Endothelial cell of umbilical vein (primary cell): ENCODE data around the gene TCF7L2. TPM values are rescaled to one million over a fixed set of nuclear protein-coding genes. Genes with fewer than 3 reads are reported as not detected.

ENCODE experiments used
- BruUV-seq: library from RNA; stranded (reverse); fragments of 400-500 nt; replicated peaks from 2 replicates; lab custom pipeline; 2021; lab: Mats Ljungman, UMichigan
- CTCF ChIA-PET: fragments of 300-600, 350-600 bp; sonication (Branson Sonifier 250); formaldehyde crosslinking; loops from one replicate; lab custom pipeline; 2021; ENCODE audit warnings: antibody characterized with exemption, inconsistent platforms; lab: Charles Lee
- POLR2A ChIA-PET: fragments of 300-600, 350-600 bp; sonication (Branson Sonifier 250); formaldehyde crosslinking; loops from one replicate; lab custom pipeline; 2021; ENCODE audit warnings: antibody characterized with exemption, inconsistent platforms; lab: Charles Lee
- DNase-seq: peaks from one replicate; pipeline ENCODE4 v3.0.0-alpha.2; 2011; ENCODE audit warnings: low read depth, low spot score
- FAIRE-seq: peaks from 2 replicates; lab custom pipeline; 2011; peaks lifted over from hg19 to GRCh38; lab: Jason Lieb, UNC
- H2AFZ ChIP-seq: 2 replicates; pipeline ENCODE4 v1.6.0; 2012; ENCODE audit warnings: low read depth, low read length, control low read depth, inconsistent platforms
- H3K27ac ChIP-seq: 2 replicates; pipeline ENCODE4 v1.5.1; 2011; ENCODE audit warnings: low read depth, mild to moderate bottlenecking, control low read depth, low read length, moderate library complexity; ENCODE audit not compliant: insufficient read depth
- H3K27me3 ChIP-seq, 2 experiments: 2 replicates each; pipeline versions ENCODE4 v1.6.0 to v1.6.1; 2011; ENCODE audit warnings: low read length in 2 of 2, mixed read lengths in 1 of 2; ENCODE audit not compliant: control insufficient read depth in 2 of 2, insufficient read depth in 2 of 2
- H3K36me3 ChIP-seq, 2 experiments: 2 replicates in 1 of 2; 3 replicates in 1 of 2; pipeline ENCODE4 v1.5.1; 2011; ENCODE audit warnings: low read length in 2 of 2, mild to moderate bottlenecking in 1 of 2, moderate library complexity in 1 of 2; ENCODE audit not compliant: control insufficient read depth in 2 of 2, insufficient read depth in 2 of 2; ENCODE audit errors: extremely low read depth in 1 of 2
- H3K4me1 ChIP-seq: 3 replicates; pipeline ENCODE4 v1.5.1; 2011; ENCODE audit warnings: mild to moderate bottlenecking, low read length; ENCODE audit not compliant: control insufficient read depth, insufficient read depth; ENCODE audit errors: extremely low read depth
- H3K4me2 ChIP-seq: 2 replicates; pipeline ENCODE4 v1.6.1; 2011; ENCODE audit warnings: low read length, control low read depth, mixed read lengths; ENCODE audit not compliant: insufficient read depth
- H3K4me3 ChIP-seq, 3 experiments: fragments of 200-600 bp in 1 of 3; sonication (generic), shearing (Covaris generic) in 1 of 3; replicated peaks in 1 of 3; 2 replicates each; pipeline ENCODE4 v1.5.1; 2011 to 2016; ENCODE audit warnings: control low read depth in 3 of 3, low read length in 3 of 3, mild to moderate bottlenecking in 2 of 3, inconsistent platforms in 1 of 3, low read depth in 1 of 3, moderate library complexity in 1 of 3; ENCODE audit not compliant: insufficient read depth in 1 of 3
- H3K79me2 ChIP-seq: 2 replicates; pipeline ENCODE4 v1.6.0; 2012; ENCODE audit warnings: low read length, inconsistent platforms; ENCODE audit not compliant: control insufficient read depth, insufficient read depth
- H3K9ac ChIP-seq: replicated peaks from 2 replicates; pipeline ENCODE3; 2011; ENCODE audit warnings: low read length, control low read depth; ENCODE audit not compliant: insufficient read depth; ENCODE audit errors: extremely low read depth
- H3K9me1 ChIP-seq: replicated peaks from 3 replicates; pipeline ENCODE4 v1.6.0; 2011; ENCODE audit warnings: mild to moderate bottlenecking, low read length; ENCODE audit not compliant: control insufficient read depth, insufficient read depth; ENCODE audit errors: extremely low read depth
- H3K9me3 ChIP-seq: replicated peaks from 2 replicates; pipeline ENCODE4 v1.5.1; 2012; ENCODE audit warnings: low read length, inconsistent platforms; ENCODE audit not compliant: control insufficient read depth, insufficient read depth
- H4K20me1 ChIP-seq: replicated peaks from 2 replicates; pipeline ENCODE3; 2011; ENCODE audit warnings: mild to moderate bottlenecking, low read length; ENCODE audit not compliant: control insufficient read depth, insufficient read depth; ENCODE audit errors: extremely low read depth
- EZH2 ChIP-seq: IDR thresholded peaks from 2 replicates; pipeline ENCODE4 v1.6.1; 2012; ENCODE audit warnings: borderline replicate concordance, low read depth, mild to moderate bottlenecking, moderate library complexity, low read length, inconsistent platforms; ENCODE audit not compliant: severe bottlenecking
- FOS ChIP-seq: IDR thresholded peaks from 2 replicates; pipeline ENCODE4 v1.6.1; 2011; ENCODE audit warnings: mild to moderate bottlenecking, low read length, moderate library complexity, borderline replicate concordance; ENCODE audit not compliant: insufficient read depth
- GATA2 ChIP-seq: IDR thresholded peaks from 2 replicates; pipeline ENCODE4 v1.7.0; 2011; ENCODE audit warnings: low read depth, mild to moderate bottlenecking, moderate library complexity, mixed read lengths, low read length; ENCODE audit not compliant: insufficient read length, insufficient read depth
- JUN ChIP-seq: IDR thresholded peaks from 2 replicates; pipeline ENCODE4 v1.6.1; 2011; ENCODE audit warnings: borderline replicate concordance, low read depth; ENCODE audit not compliant: insufficient read length, insufficient read depth
- MYC ChIP-seq: IDR thresholded peaks from one replicate; pipeline ENCODE4 v1.6.1; 2011; ENCODE audit warnings: mild to moderate bottlenecking, low read depth, low read length
- POLR2A ChIP-seq: IDR thresholded peaks from 2 replicates; pipeline ENCODE4 v1.6.1; 2012; ENCODE audit warnings: low read depth, mild to moderate bottlenecking, control low read depth, low read length
- POLR2AphosphoS5 ChIP-seq: IDR thresholded peaks from 2 replicates; pipeline ENCODE4 v1.6.1; 2012; ENCODE audit warnings: low read depth, mild to moderate bottlenecking, control low read depth, low read length, moderate library complexity; ENCODE audit not compliant: insufficient read depth
- dilution Hi-C: fragments of 300-500 bp; cut with MboI; formaldehyde crosslinking; loops from one replicate; pipeline ENCODE4 v1.15.0; 2019; ENCODE audit warnings: low sequenced_read_pairs; ENCODE audit not compliant: extremely low pct_ligation_motif_present
- intact Hi-C: fragments of 100-400 bp; cut with micrococcal nuclease; formaldehyde crosslinking; loops from one replicate; pipeline ENCODE4 v1.10.0; 2022
- polyA plus RNA-seq, 4 experiments: library from polyadenylated mRNA; depleted of rRNA in 3 of 4; stranded (reverse) in 3 of 4; unstranded in 1 of 4; fragments of >200 nt; gene quantifications; 2 replicates each; pipeline versions ENCODE4 v1.2.1 to v1.2.3, GENCODE V29; 2011 to 2012; ENCODE audit warnings: missing spikeins in 1 of 4
- total RNA-seq: library from RNA; stranded (reverse); gene quantifications from 2 replicates; pipeline ENCODE4 v1.2.3, GENCODE V29; 2021
- TF ChIP-seq, protein P1 (sequence below), 2 donors: IDR thresholded peaks; 1 replicate in 1 of 2; 2 replicates in 1 of 2; pipeline ENCODE4 v1.5.1; 2011; ENCODE audit warnings: low read length in 2 of 2, mild to moderate bottlenecking in 2 of 2, moderate library complexity in 2 of 2, control low read depth in 1 of 2, inconsistent platforms in 1 of 2, low read depth in 1 of 2; ENCODE audit not compliant: insufficient read depth in 1 of 2; ENCODE audit errors: extremely low read depth in 1 of 2
- TF ChIP-seq, protein P2 (sequence below): IDR thresholded peaks from 2 replicates; pipeline ENCODE4 v1.6.1; 2011; ENCODE audit not compliant: insufficient read depth, insufficient read length

TCF7L2 gene
- total and polyA plus RNA-seq, 2 donors (not counting 3 experiments of a cell fraction or from before 2014, with no cell fraction given) = 9.9 to 21.8 TPM

DNA sequence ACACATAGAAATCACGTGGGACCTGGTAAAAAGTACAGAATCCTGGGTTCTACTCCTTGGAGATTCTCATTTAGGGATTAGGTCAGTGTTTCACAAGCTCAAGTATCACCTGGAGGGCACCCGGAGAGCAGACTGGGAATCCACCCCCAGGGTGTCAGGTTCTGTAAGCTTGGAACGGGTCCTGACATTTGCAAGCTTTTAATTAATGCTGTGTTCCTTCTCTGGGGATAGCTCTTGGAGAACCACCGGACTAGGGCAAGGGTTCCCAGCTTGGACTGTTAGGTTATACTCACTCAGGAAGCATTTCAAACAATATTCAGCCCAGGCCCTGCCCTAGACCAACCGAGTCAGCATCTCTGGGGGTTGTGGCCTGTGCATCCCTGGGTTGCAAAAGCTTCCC lies 23.0 kb downstream of the TCF7L2 start:
- CTCF ChIA-PET = interaction anchor here (1.6 kb wide), 1 partner anchor 12 kb away, joined by 6 read pairs; no protein-coding TSS in a partner anchor
- intact Hi-C loops = no loop called here
- H3K27ac ChIP-seq = no peak overlapping the region
- no peaks in the 10 kb centered on the region for H3K9me1 ChIP-seq
- dilution Hi-C loops = no loop called here
- H3K4me2 ChIP-seq = no peak overlapping the region
- no peak overlapping the region for H3K9ac ChIP-seq
- no peaks in the 10 kb centered on the region for H4K20me1 ChIP-seq
- no peak overlapping the region for H3K4me3 ChIP-seq
- BruUV-seq = no TSS peak
- FAIRE-seq (no peak), DNase-seq (no peak)
- POLR2A ChIA-PET = no interaction called here
- H3K9me3 ChIP-seq = no peaks in the 10 kb centered on the region
- no peaks in the 10 kb centered on the region for H3K4me1 ChIP-seq
- peaks cover 15% of the 10 kb centered on the region for H3K79me2 ChIP-seq
- H3K36me3 ChIP-seq = no peaks in the 10 kb centered on the region
- no peaks in the 10 kb centered on the region for H3K27me3 ChIP-seq
- TF ChIP-seq JUN = no peak
- TF ChIP-seq, protein P1, sequence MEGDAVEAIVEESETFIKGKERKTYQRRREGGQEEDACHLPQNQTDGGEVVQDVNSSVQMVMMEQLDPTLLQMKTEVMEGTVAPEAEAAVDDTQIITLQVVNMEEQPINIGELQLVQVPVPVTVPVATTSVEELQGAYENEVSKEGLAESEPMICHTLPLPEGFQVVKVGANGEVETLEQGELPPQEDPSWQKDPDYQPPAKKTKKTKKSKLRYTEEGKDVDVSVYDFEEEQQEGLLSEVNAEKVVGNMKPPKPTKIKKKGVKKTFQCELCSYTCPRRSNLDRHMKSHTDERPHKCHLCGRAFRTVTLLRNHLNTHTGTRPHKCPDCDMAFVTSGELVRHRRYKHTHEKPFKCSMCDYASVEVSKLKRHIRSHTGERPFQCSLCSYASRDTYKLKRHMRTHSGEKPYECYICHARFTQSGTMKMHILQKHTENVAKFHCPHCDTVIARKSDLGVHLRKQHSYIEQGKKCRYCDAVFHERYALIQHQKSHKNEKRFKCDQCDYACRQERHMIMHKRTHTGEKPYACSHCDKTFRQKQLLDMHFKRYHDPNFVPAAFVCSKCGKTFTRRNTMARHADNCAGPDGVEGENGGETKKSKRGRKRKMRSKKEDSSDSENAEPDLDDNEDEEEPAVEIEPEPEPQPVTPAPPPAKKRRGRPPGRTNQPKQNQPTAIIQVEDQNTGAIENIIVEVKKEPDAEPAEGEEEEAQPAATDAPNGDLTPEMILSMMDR (IDR thresholded peaks at IDR 0.05; ENCODE audit: extremely low read depth in 1 of 2, insufficient read depth in 1 of 2, low read depth in 1 of 2, low read length in 2 of 2) = no peak
- TF ChIP-seq FOS = no peak
- no peak for TF ChIP-seq POLR2AphosphoS5
- TF ChIP-seq, protein P2, sequence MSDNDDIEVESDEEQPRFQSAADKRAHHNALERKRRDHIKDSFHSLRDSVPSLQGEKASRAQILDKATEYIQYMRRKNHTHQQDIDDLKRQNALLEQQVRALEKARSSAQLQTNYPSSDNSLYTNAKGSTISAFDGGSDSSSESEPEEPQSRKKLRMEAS = no peak
- no peak for TF ChIP-seq MYC
- TF ChIP-seq POLR2A = no peak
- no peak for TF ChIP-seq EZH2
- TF ChIP-seq GATA2 = no peak
- no peak overlapping the region for H2AFZ ChIP-seq
